HepG2 (cell line): Measurements from ENCODE around the gene TNFAIP8L1. TPM values are rescaled to one million over a fixed set of nuclear protein-coding genes. Genes with fewer than 3 reads are reported as not detected.

Source experiments
- ATAC-seq: fragments of 200-7000 bp; cut with Tn5 transposase; 3 replicates; pipeline ENCODE4 v1.9.1; 2020; ENCODE audit warnings: mild to moderate bottlenecking, moderate library complexity
- BruUV-seq: library from RNA; stranded (reverse); fragments of 400-500 nt; replicated peaks from 2 replicates; lab custom pipeline; 2021; lab: Mats Ljungman, UMichigan
- CTCF ChIA-PET: fragments of 300-600 bp; formaldehyde crosslinking; extraction: SDS; loops from one replicate; lab custom pipeline; 2021; ENCODE audit warnings: low total read pairs, inconsistent platforms, low intra/inter-chr PET ratio; lab: Yijun Ruan, JAX
- POLR2A ChIA-PET: fragments of 350-600 bp; sonication (Branson Sonifier 250); formaldehyde crosslinking; loops from one replicate; lab custom pipeline; 2020; ENCODE audit warnings: antibody characterized with exemption, inconsistent platforms; lab: Yijun Ruan, JAX
- DNase-seq: peaks from one replicate; pipeline ENCODE4 v3.0.0-alpha.2; 2015; ENCODE audit warnings: low spot score
- FAIRE-seq: peaks from 3 replicates; lab custom pipeline; 2011; peaks lifted over from hg19 to GRCh38; lab: Jason Lieb, UNC
- H2AFZ ChIP-seq: one replicate; pipeline ENCODE4 v1.6.1; 2011; ENCODE audit warnings: low read length, inconsistent platforms
- H3K27ac ChIP-seq: fragments of 300-600 bp; 3 replicates; pipeline ENCODE4 v1.8.0; 2011; ENCODE audit warnings: mixed run types, mild to moderate bottlenecking, mixed read lengths, low read length, inconsistent platforms; ENCODE audit not compliant: insufficient read depth; ENCODE audit errors: extremely low read length
- H3K27me3 ChIP-seq, 2 experiments: fragments of 200-600 bp in 1 of 2; 2 replicates in 1 of 2; 3 replicates in 1 of 2; pipeline versions ENCODE4 v1.6.0 to v1.8.0; 2011; ENCODE audit warnings: low read length in 2 of 2, mild to moderate bottlenecking in 2 of 2, moderate library complexity in 2 of 2, inconsistent platforms in 1 of 2; ENCODE audit not compliant: insufficient read depth in 2 of 2, control insufficient read depth in 1 of 2
- H3K36me3 ChIP-seq, 2 experiments: fragments of 200-600 bp in 1 of 2; replicated peaks in 1 of 2; 2 replicates in 1 of 2; 3 replicates in 1 of 2; pipeline versions ENCODE4 v1.5.1 to v1.8.0; 2011; ENCODE audit warnings: low read length in 2 of 2, inconsistent platforms in 1 of 2; ENCODE audit not compliant: insufficient read depth in 2 of 2, control insufficient read depth in 1 of 2
- H3K4me1 ChIP-seq: 2 replicates; pipeline ENCODE4 v1.5.1; 2012; ENCODE audit warnings: low read length, inconsistent platforms; ENCODE audit not compliant: insufficient read depth
- H3K4me2 ChIP-seq: 2 replicates; pipeline ENCODE4 v1.6.0; 2011; ENCODE audit warnings: low read depth, low read length, inconsistent platforms
- H3K4me3 ChIP-seq, 3 experiments: fragments of 200-600 bp in 1 of 3; sonication (generic), shearing (Covaris generic) in 1 of 3; replicated peaks in 1 of 3; 2 replicates each; pipeline ENCODE4 v1.5.1; 2011 to 2016; ENCODE audit warnings: low read length in 3 of 3, inconsistent platforms in 2 of 3, low read depth in 2 of 3, mild to moderate bottlenecking in 2 of 3, control low read depth in 1 of 3, mixed read lengths in 1 of 3; ENCODE audit not compliant: insufficient read depth in 1 of 3
- H3K79me2 ChIP-seq: one replicate; pipeline ENCODE4 v1.6.1; 2011; ENCODE audit warnings: low read length, inconsistent platforms; ENCODE audit not compliant: insufficient read depth
- H3K9ac ChIP-seq: 2 replicates; pipeline ENCODE4 v1.6.0; 2011; ENCODE audit warnings: mild to moderate bottlenecking, low read depth, low read length, inconsistent platforms; ENCODE audit not compliant: insufficient read depth
- H3K9me3 ChIP-seq: 2 replicates; pipeline ENCODE4 v1.5.1; 2012; ENCODE audit warnings: mild to moderate bottlenecking, low read length
- H4K20me1 ChIP-seq: 2 replicates; pipeline ENCODE4 v1.6.0; 2011; ENCODE audit warnings: inconsistent platforms, mild to moderate bottlenecking, low read length, moderate library complexity; ENCODE audit not compliant: insufficient read depth
- AGO2 ChIP-seq: fragments of 200-400 bp; formaldehyde crosslinking; optimal IDR thresholded peaks from 2 replicates; pipeline ENCODE3; 2017; ENCODE audit warnings: mild to moderate bottlenecking, low read depth, low read length, moderate library complexity
- NRL ChIP-seq: sonication (generic); formaldehyde crosslinking; IDR thresholded peaks from 2 replicates; pipeline ENCODE4 v1.5.0; 2020; ENCODE audit warnings: missing genetic modification reagents, mild to moderate bottlenecking, moderate library complexity, borderline replicate concordance
- PHF8 ChIP-seq: sonication (generic); formaldehyde crosslinking; IDR thresholded peaks from 2 replicates; pipeline ENCODE4 v1.5.0; 2020; ENCODE audit warnings: missing genetic modification reagents
- RBM22 ChIP-seq: fragments of 200-400 bp; formaldehyde crosslinking; optimal IDR thresholded peaks from 2 replicates; pipeline ENCODE3; 2017; ENCODE audit warnings: mild to moderate bottlenecking, low read length, moderate library complexity
- TP53 ChIP-seq: sonication (generic); formaldehyde crosslinking; conservative IDR thresholded peaks from 2 replicates; pipeline ENCODE4 v1.4.0; 2020; ENCODE audit warnings: missing genetic modification reagents
- XRCC5 ChIP-seq: fragments of 200-400 bp; formaldehyde crosslinking; optimal IDR thresholded peaks from 2 replicates; pipeline ENCODE3; 2017; ENCODE audit warnings: mild to moderate bottlenecking, low read length
- ZNF468 ChIP-seq: sonication (generic); formaldehyde crosslinking; IDR thresholded peaks from 2 replicates; pipeline ENCODE4 v1.8.0; 2022; ENCODE audit warnings: mild to moderate bottlenecking, moderate library complexity, missing genetic modification reagents
- ZNF615 ChIP-seq: sonication (generic); formaldehyde crosslinking; IDR thresholded peaks from 2 replicates; pipeline ENCODE4 v1.5.0; 2020; ENCODE audit warnings: mild to moderate bottlenecking, missing genetic modification reagents, borderline replicate concordance
- ZNF644 ChIP-seq: IDR thresholded peaks from 2 replicates; pipeline ENCODE4 v1.6.1; 2016; ENCODE audit warnings: low read depth
- WGBS: methylation state at CpG from one replicate; pipeline ENCODE4 v1.1.6; 2017; ENCODE audit warnings: low lambda C conversion rate; 5-methylcytosine and 5-hydroxymethylcytosine counted together
- in situ Hi-C: cut with HindIII; loops from 2 replicates; pipeline ENCODE4 v1.10.0; 2017; ENCODE audit warnings: low pct_unique_long_range_greater_than_20kb; ENCODE audit not compliant: extremely low pct_ligation_motif_present
- intact Hi-C: fragments of 100-400 bp; cut with micrococcal nuclease; formaldehyde crosslinking; loops from one replicate; pipeline ENCODE4 v1.10.0; 2022; ENCODE audit not compliant: unreplicated experiment
- polyA plus RNA-seq, 8 experiments: library from polyadenylated mRNA; depleted of rRNA in 3 of 8; stranded (reverse) in 7 of 8; unstranded in 1 of 8; fragments of >200 nt; fragmentation: Illumina TruSeq in 4 of 8; extraction: Trizol in 4 of 8; gene quantifications; 2 replicates each; pipeline versions ENCODE4 v1.2.1 to v1.2.3, GENCODE V29; 2011 to 2016; ENCODE audit warnings: low read depth in 4 of 8, missing spikeins in 1 of 8, mixed read lengths in 1 of 8; ENCODE audit not compliant: insufficient read depth in 1 of 8
- total RNA-seq, 5 experiments: library from RNA; depleted of rRNA; stranded (reverse); fragments of >200 nt; fragmentation: Illumina TruSeq; extraction: Trizol; gene quantifications; 2 replicates each; pipeline ENCODE4 v1.2.3, GENCODE V29; 2016; ENCODE audit warnings: low read depth in 1 of 5
- TF ChIP-seq, protein P1 (sequence below): sonication (generic); formaldehyde crosslinking; IDR thresholded peaks from 2 replicates; pipeline ENCODE4 v1.4.0; 2020; ENCODE audit warnings: missing genetic modification reagents
- TF ChIP-seq, protein P2 (sequence below): sonication (generic); formaldehyde crosslinking; IDR thresholded peaks from 2 replicates; pipeline ENCODE4 v1.4.0; 2020; ENCODE audit warnings: missing genetic modification reagents, borderline replicate concordance
- TF ChIP-seq, protein P3 (sequence below): IDR thresholded peaks from 2 replicates; pipeline ENCODE4 v1.6.1; 2016; ENCODE audit warnings: mild to moderate bottlenecking
- TF ChIP-seq, protein P4 (sequence below): sonication (generic); formaldehyde crosslinking; IDR thresholded peaks from 2 replicates; pipeline ENCODE4 v1.5.1; 2020; ENCODE audit warnings: mild to moderate bottlenecking, missing genetic modification reagents, moderate library complexity

Gene TNFAIP8L1
- total and polyA plus RNA-seq, 2 of the 13 experiments (the other 11 are each of a cell fraction or from before 2014, with no cell fraction given), result 13.4 to 21.4 TPM

DNA sequence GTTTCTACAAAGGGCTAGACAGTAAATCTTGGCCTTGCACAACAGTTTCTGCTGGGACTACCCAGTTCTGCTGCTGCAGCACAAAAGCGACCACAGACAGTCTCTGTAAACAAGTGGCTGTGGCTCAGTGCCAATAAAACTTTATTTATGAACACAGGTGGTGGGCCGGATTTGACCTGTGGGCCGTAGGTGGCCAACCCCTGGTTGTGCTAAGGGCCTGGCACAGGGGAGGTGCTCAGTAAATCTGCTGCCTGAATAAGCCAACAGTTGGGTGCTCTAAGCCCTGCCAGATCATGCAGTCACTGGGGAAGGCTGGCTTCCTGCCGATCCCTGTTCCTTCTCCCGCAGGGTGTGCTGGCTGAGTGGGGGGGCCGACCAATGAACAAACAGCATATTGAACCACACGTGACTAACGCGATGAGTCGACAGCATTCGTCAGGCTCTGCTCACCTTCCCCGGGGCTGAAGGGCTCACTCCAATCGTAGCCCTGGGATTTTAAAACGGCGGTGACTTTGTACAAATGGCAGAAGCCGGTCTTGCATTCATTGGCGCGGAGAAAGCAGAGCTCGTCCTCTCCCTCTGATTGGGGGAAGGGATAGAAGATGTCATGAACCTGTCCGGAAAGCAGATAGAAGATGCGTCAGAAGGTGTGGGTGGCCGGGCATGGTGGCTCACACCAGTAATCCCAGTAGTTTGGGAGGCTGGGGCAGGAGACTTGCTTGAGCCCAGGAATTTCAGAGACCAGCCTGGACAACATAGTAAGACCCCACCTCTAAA lies 55.1 kb downstream of the TNFAIP8L1 start (continued):
- TF ChIP-seq, protein P1, sequence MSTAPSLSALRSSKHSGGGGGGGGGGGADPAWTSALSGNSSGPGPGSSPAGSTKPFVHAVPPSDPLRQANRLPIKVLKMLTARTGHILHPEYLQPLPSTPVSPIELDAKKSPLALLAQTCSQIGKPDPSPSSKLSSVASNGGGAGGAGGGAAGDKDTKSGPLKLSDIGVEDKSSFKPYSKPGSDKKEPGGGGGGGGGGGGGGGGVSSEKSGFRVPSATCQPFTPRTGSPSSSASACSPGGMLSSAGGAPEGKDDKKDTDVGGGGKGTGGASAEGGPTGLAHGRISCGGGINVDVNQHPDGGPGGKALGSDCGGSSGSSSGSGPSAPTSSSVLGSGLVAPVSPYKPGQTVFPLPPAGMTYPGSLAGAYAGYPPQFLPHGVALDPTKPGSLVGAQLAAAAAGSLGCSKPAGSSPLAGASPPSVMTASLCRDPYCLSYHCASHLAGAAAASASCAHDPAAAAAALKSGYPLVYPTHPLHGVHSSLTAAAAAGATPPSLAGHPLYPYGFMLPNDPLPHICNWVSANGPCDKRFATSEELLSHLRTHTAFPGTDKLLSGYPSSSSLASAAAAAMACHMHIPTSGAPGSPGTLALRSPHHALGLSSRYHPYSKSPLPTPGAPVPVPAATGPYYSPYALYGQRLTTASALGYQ (CRISPR knock-in tag), result no peak
- no peak for TF ChIP-seq TP53 (CRISPR knock-in tag)

DNA sequence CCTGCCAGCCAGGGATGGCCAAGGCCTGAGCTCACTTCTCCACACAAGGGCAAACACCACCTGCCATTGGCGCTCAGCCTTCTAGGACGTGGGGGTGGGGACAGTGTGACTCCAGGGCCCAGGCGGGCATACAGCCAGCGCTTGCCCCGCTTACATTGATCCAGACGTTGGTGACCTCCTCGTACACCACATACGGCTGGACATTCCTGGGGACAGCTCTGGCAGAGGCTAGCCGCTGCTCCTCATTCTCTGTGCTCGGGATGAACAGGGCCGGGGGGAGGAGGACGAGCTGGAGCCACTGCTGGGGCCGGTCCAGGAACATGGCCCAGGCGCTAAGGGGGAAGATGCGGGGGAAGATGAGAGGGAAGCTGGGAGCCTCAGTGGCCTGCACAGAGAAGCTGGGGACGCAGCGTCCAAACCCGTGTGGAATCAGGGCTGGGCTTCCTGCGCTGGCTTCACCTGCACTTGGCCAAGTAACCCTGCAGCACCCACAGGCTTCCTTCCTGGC lies 56.0 kb downstream of the TNFAIP8L1 start:
- DNase-seq, result no peak
- POLR2A ChIA-PET, result no interaction called here
- TF ChIP-seq AGO2 (peak; percentile 70), NRL (CRISPR knock-in tag) (0 out of 2 replicates have a peak, but pooled peaks have one; percentile 24), ZNF615 (CRISPR knock-in tag) (no peak), RBM22 (no peak), XRCC5 (no peak), PHF8 (CRISPR knock-in tag) (no peak), ZNF644 (no peak), ZNF468 (CRISPR knock-in tag) (no peak)
- TF ChIP-seq, protein P2, sequence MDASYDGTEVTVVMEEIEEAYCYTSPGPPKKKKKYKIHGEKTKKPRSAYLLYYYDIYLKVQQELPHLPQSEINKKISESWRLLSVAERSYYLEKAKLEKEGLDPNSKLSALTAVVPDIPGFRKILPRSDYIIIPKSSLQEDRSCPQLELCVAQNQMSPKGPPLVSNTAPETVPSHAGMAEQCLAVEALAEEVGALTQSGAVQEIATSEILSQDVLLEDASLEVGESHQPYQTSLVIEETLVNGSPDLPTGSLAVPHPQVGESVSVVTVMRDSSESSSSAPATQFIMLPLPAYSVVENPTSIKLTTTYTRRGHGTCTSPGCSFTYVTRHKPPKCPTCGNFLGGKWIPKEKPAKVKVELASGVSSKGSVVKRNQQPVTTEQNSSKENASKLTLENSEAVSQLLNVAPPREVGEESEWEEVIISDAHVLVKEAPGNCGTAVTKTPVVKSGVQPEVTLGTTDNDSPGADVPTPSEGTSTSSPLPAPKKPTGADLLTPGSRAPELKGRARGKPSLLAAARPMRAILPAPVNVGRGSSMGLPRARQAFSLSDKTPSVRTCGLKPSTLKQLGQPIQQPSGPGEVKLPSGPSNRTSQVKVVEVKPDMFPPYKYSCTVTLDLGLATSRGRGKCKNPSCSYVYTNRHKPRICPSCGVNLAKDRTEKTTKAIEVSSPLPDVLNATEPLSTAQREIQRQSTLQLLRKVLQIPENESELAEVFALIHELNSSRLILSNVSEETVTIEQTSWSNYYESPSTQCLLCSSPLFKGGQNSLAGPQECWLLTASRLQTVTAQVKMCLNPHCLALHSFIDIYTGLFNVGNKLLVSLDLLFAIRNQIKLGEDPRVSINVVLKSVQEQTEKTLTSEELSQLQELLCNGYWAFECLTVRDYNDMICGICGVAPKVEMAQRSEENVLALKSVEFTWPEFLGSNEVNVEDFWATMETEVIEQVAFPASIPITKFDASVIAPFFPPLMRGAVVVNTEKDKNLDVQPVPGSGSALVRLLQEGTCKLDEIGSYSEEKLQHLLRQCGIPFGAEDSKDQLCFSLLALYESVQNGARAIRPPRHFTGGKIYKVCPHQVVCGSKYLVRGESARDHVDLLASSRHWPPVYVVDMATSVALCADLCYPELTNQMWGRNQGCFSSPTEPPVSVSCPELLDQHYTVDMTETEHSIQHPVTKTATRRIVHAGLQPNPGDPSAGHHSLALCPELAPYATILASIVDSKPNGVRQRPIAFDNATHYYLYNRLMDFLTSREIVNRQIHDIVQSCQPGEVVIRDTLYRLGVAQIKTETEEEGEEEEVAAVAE (CRISPR knock-in tag), result no peak
- TF ChIP-seq, protein P3, sequence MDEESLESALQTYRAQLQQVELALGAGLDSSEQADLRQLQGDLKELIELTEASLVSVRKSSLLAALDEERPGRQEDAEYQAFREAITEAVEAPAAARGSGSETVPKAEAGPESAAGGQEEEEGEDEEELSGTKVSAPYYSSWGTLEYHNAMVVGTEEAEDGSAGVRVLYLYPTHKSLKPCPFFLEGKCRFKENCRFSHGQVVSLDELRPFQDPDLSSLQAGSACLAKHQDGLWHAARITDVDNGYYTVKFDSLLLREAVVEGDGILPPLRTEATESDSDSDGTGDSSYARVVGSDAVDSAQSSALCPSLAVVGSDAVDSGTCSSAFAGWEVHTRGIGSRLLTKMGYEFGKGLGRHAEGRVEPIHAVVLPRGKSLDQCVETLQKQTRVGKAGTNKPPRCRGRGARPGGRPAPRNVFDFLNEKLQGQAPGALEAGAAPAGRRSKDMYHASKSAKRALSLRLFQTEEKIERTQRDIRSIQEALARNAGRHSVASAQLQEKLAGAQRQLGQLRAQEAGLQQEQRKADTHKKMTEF (CRISPR knock-in tag), result no peak
- TF ChIP-seq, protein P4, sequence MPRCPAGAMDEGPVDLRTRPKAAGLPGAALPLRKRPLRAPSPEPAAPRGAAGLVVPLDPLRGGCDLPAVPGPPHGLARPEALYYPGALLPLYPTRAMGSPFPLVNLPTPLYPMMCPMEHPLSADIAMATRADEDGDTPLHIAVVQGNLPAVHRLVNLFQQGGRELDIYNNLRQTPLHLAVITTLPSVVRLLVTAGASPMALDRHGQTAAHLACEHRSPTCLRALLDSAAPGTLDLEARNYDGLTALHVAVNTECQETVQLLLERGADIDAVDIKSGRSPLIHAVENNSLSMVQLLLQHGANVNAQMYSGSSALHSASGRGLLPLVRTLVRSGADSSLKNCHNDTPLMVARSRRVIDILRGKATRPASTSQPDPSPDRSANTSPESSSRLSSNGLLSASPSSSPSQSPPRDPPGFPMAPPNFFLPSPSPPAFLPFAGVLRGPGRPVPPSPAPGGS (CRISPR knock-in tag), result no peak

More for the DNA sequence above, 56.0 kb downstream of the TNFAIP8L1 start:
- no peak overlapping the region for H3K27ac ChIP-seq
- FAIRE-seq, result no peak
- no peaks in the 10 kb centered on the region for H4K20me1 ChIP-seq
- intact Hi-C loops (no loop called here), in situ Hi-C loops (no loop called here)
- H3K79me2 ChIP-seq, result no peaks in the 10 kb centered on the region
- H3K4me3 ChIP-seq, result no peak overlapping the region
- no peaks in the 10 kb centered on the region; a peak in 1 of 5 replicates for H3K27me3 ChIP-seq
- no peak overlapping the region for H2AFZ ChIP-seq
- H3K4me1 ChIP-seq, result no peaks in the 10 kb centered on the region
- H3K36me3 ChIP-seq, result peaks cover 40 to 69% of the 10 kb centered on the region in 2 experiments
- no peaks in the 10 kb centered on the region for H3K9me3 ChIP-seq
- H3K4me2 ChIP-seq, result no peak overlapping the region
- WGBS, result 96% methylated on average over 16 of the region's 19 CpGs
- no TSS peak for BruUV-seq
- no peak overlapping the region for H3K9ac ChIP-seq
- CTCF ChIA-PET, result no interaction called here
- no peak for ATAC-seq
